ENCODE measurements around the gene GPX2.
"Not testable (repeated sequence)": the region's sequence is repeated elsewhere in the genome, so short reads cannot be mapped to it uniquely, and the experiment has no call there.

The GPX2 gene

GRCh38 chr14:64938972-64939816, 3.4 kb downstream of the GPX2 start:
- DNase-seq (ENCODE audit: low read depth): no peak

DNA sequence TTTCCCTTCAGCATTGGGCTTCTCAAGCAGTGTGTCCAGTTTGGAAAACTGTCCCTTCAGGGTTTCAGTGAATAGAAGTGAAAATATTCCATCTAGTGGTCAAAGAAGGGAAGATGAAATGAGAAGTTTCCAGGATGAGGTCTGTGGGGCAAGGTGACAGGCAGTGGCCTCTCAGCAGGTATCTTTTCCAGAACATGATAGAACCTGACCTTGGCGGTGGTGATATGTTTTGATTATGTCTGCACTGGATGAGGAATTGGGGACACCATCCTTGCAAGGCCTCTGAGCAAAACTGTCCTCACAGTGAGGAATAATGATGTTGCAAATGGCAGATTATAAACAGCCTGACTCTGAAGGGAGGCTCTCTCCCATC, 4.7 kb downstream of the GPX2 start:
- no peak for DNase-seq (ENCODE audit: low read depth)

- no peak for DNase-seq (ENCODE audit: low read depth)
Observed at GRCh38 chr14:64937171-64937820, 5.2 kb downstream of the GPX2 start.

DNA sequence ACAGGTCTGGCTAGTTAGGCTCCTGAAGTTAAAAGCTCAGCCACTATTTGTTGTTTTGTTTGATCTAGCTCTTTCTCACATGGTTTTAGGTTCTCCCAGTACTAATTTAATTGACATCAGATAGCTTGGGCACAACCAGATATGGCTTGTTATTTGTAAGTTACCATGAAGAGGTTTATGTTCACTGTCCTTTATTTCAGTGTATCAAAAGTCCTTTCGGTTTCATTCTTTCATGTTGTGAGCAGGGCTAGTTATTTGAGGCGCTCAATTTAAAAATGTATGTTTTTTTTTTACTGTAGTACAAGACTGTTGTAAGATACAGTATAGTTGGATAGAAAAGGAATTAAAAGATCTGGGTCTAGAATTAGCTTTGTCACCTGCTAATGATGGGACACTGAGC, 7.0 kb downstream of the GPX2 start:
- DNase-seq (ENCODE audit: low read depth): no peak

DNA sequence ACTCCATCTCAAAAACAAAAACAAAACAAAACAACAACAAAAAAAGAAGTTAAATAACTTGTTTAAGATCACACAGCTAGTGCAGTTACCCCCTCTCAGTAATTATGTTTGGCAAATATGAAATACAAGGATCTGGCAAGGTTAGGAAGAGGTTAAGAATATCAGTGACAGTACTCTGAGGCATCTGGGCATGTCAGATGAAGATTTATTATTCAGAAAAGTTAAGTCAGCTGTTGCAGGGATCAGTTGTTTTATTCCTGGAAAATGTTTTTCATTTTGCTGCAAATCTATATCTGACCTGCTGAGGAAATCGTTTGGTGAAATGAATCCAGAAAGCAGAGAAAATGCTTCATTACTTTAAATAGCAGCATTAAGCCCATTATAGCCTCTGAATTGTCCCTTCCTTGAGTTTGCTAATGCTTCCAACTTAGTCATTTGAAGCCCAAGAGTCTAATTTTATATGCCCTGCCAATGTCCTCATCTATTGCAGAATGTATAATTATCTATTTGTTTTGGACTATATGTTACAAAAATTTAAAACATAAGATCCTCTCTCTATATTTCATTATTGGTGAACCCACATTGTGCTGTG, 8.1 kb downstream of the GPX2 start:
- DNase-seq (ENCODE audit: low read depth): no peak

GRCh38 chr14:64932231-64932630, 10.3 kb downstream of the GPX2 start:
- no peak for DNase-seq (ENCODE audit: low read depth)

DNA sequence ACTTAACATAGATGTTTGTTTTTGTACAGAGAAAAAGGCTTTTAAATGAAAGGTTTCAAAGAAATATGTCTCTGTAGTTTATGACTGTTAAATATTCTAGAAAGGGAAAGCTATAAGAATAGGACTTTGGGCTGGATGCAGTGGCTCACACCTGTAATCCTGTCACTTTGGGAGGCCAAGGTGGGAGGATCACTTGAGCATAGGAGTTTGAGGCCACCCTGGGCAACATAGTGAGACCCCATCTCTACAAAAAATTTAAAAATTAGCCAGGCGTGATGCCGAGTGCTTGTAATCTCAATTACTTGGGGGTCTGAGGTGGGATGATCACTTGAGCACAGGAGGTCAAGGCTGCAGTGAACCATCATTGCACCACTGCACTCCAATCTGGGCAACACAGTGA, 11.4 kb downstream of the GPX2 start:
- no peak for DNase-seq (ENCODE audit: low read depth)

DNA sequence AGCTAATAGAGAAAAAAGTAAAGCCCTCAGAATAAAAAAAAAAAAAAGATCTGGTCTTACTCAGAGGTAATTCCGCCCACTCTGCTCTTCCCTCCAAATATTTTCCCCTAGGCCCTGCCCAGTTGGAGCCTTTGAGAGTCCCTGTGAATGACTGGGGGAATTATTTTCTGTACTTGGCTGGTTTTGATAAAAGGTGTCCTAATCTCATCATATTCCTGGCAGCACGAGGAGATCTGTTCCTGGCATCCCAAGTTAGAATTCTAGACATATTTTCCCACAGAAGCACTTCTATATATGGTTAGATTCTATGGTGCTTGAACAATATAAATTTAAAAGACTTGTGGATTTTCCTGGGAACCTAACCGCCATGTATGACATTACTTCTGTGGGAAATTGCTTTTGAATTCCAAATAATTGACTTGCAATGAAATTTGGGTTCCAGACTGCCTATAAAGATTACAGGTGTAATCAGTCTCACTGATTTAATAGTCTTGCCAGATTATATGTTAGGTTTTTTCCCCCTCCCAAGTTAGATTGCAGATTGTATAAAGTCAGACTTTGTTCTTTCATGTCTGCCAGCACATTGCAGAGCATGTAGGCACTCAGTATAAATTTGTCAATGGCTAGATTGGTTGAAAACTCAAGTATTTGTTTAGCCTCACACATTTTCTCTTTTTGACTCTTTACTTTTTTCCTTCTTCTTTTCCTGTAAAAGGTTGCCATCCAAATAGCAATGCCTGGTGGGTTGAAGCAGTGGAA, 12.3 kb downstream of the GPX2 start:
- no peak for DNase-seq (ENCODE audit: low read depth)

DNA sequence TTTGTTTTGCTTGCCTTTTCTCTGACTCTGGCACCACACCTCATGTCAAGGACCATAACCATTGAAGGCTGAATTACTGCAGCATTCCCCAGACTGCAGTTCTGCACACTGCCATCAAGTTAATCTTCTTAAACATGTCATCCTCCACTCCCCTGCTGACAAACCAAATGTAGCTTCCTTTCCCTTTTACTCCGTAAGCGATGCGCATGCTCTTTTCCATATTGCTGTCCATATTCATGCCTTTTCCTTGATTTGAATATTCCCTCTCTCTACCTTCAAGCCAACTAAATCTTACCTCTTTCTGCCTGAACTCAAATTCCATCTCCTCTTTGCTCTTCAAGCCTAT, 13.6 kb downstream of the GPX2 start:
- DNase-seq (ENCODE audit: low read depth): no peak

DNA sequence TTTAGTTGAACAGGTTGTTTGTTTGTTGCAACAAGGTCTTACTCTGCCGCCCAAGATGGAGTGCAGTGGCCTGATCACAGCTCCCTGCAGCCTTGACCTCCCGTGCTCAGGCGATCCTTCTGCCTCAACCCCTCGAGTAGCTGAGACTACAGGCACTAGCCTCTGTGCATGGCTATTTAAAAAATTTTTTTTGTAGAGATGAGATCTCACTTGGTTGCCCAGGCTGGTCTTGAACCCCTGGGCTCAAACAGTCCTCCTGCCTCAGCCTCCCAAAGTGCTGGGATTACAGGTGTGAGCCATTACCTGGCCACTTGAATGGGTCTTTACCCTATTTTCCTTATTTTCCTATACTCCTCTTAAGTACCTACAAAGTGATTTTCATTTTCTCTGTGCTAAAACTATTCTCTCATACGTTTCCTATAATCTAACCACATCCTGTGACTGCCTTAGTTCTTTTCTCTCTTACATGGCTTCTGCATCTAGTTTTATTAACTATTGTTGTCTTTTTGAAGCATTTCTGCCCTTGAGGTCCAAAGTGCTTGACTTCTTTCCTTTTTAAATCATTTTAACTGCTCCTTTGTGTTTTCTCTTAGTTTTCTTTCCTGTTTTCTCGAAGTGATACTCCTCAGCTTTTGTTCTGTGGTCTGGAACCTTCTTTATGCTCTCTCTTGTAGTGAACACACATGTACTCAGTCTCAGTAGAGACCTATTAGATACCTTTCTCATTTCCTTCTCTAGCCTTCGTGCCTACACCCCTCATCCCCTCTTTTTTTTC, 14.1 kb downstream of the GPX2 start:
- no peak for DNase-seq (ENCODE audit: low read depth)

GRCh38 chr14:64927031-64927430, 15.5 kb downstream of the GPX2 start:
- no peak for DNase-seq (ENCODE audit: low read depth)

DNA sequence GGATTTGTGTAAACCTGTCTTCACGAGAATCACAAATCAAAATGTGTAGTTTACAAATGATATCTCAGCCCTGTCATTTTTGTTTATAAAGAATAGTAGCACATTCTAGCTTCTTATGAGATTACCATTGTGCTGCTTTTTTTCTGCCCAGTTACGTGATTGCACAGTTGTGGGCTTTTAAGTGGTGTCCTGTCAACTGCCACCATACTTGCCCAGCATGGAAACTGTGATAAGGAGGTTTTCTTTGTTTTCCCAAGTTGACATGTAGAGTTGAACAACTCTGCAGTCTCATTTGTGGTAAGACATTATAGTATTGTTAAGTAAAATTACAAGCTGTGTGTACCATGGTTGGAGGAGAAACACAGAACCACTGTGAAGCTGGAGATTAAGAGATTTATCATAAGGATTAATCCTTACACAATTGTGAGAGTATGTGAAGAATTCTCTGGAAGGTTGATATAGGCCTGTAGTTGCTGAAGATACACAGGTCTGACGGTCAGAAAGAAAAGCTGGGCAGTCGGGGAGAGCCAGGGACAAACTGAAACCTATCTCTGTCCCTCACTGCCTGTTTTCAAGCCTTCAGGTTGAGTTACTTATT, 16.0 kb downstream of the GPX2 start:
- no peak for DNase-seq (ENCODE audit: low read depth)

DNA sequence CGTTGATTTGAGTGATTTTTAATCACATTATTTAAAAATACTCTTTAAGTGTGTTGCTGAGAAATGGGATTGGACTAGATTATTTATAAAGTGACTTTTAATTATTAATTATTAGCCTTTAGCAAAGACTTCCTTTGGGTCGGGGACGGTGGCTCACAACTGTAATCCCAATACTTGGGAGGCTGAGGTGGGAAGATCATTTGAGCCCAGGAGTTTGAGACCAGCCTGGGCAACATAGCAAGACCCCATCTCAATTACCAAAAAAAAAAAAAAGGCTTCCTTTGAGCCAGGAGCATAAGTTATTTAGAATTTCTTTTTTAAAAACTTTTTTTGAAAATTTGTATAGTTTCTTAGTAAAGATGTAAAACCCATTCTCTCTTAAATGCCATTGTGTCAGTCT, 19.5 kb downstream of the GPX2 start:
- no peak for DNase-seq (ENCODE audit: low read depth)

GRCh38 chr14:64920465-64920864, 22.1 kb downstream of the GPX2 start:
- no peak for DNase-seq (ENCODE audit: low read depth)

DNA sequence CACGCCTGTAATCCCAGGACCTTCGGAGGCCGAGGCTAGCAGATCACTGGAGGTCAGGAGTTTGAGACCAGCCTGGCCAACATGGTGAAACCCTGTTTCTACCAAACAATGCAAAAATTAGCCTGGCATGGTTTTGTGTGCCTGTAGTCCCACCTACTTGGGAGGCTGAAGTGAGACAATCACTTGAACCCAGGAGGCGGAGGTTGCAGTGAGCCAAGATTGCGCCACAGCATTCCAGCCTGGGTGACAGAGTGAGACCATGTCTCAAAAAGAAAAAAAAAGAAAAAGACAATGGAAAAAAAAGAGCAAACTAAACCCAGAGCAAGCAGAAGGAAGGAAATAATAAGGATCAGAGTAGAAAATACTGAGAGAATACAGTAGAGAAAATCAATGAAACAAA, 22.9 kb downstream of the GPX2 start:
- no peak for DNase-seq (ENCODE audit: low read depth)

DNA sequence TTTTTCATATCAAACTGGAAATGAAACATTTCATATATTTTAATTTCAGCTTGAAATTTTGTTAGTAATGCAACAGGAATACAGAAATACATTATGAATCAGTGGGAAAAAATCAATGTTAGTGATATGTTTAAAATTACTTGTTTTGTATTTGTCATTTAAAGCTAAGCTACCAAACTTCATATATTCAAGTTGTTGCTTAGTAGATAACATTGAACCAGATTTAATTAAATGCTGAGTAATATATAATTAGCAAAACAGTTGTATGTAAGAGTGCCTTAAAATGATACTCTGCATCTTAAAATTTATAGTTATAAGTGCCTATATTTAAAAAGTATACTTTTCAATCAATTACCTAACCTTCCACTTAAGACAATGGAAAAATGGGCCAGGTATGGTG, 23.3 kb downstream of the GPX2 start:
- DNase-seq (ENCODE audit: low read depth): no peak

DNA sequence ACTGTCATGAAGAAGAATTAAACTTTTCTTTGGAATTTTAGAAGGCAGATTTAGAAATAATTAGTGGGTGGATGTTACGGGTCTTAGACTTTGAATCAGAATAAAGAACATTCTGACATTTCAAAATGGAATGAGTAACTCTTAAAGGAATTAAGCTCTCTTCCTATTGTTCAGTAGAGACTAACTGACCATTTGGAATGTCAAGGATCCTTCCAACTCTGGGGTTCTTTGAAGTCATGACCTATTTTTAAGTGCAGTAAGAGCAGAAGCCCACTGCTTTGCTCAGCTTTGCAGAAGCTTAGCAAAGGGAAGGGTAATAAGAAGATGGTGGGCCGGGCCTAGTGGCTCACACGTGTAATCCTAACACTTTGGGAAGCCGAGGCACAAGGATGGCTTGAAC, 24.3 kb downstream of the GPX2 start:
- peak; percentile 16 for DNase-seq (ENCODE audit: low read depth)

DNA sequence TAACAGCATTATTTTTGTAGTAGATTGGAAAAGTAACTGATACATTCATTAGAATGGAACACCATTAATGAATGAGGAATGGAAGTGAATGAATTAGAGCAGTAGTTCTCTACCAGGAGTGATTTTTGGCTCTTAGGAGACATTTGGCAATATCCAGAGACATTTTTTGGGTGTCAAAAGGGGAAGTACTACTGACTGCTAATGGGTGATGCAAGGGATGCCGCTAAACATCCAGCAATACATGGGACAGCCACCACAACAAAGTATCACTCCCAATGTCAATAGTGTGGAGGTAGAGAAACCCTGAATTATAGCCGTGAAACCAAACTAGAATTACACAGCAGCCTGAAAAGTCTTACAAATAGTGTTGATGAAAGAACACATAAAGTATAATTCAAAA, 26.7 kb downstream of the GPX2 start:
- DNase-seq (ENCODE audit: low read depth): no peak

DNA sequence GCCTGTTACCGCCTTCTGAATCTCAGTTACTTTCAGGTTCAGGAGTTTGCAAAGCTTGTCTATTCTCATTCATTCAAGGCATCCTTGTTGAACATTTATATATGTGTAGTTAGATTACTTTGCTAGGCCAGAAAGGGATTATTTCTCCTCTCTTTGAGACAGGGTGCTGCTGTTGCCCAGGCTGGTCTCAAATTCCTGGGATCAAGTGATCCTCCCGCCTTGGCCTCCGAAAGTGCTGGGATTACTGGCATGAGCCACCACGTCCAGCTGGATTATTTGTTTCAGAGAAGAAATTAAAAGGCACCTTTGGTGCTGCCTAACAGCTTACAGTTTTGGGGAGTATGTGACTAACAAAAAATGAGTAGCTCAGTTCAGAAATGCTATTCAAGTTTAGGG, 27.5 kb downstream of the GPX2 start:
- no peak for DNase-seq (ENCODE audit: low read depth)

- peak; percentile 90 for DNase-seq (ENCODE audit: low read depth)
Observed at GRCh38 chr14:64914237-64915028, 28.1 kb downstream of the GPX2 start, which contains the start of gene CHURC1. TSS of gene CHURC1 (plus strand) at chr14:64914455. CDS start at chr14:64914496, 41 bp downstream.

- DNase-seq (ENCODE audit: low read depth): not testable (repeated sequence)
Observed at GRCh38 chr14:64913477-64913876, 29.1 kb downstream of the GPX2 start.
